Neural progenitor cell (in vitro differentiated cells): ENCODE results near the gene EIF2B2. TPM values are rescaled to one million over a fixed set of nuclear protein-coding genes. Genes with fewer than 3 reads are reported as not detected.

ENCODE experiments used
- DNase-seq: peaks from one replicate; pipeline ENCODE4 v3.0.0-alpha.2; 2016; ENCODE audit warnings: low spot score
- H2AFZ ChIP-seq: fragments of 200-600 bp; sonication (generic); replicated peaks from 2 replicates; pipeline ENCODE4 v1.6.1; 2016; ENCODE audit warnings: antibody characterized with exemption
- H3F3A ChIP-seq: fragments of 200-600 bp; sonication (generic); 2 replicates; pipeline ENCODE4 v1.6.1; 2016; ENCODE audit warnings: antibody characterized with exemption, low read depth
- H3K27ac ChIP-seq: fragments of 200-600 bp; sonication (generic); 2 replicates; pipeline ENCODE4 v1.5.1; 2016; ENCODE audit warnings: mild to moderate bottlenecking
- H3K27me3 ChIP-seq: fragments of 200-600 bp; sonication (generic); 2 replicates; pipeline ENCODE4 v1.6.1; 2016; ENCODE audit warnings: mild to moderate bottlenecking, moderate library complexity
- H3K36me3 ChIP-seq: fragments of 200-600 bp; sonication (generic); 2 replicates; pipeline ENCODE4 v1.5.1; 2016
- H3K4me1 ChIP-seq: fragments of 200-600 bp; sonication (generic); 2 replicates; pipeline ENCODE4 v1.6.1; 2016; ENCODE audit warnings: mixed run types
- H3K4me2 ChIP-seq: fragments of 200-600 bp; sonication (generic); 2 replicates; pipeline ENCODE4 v1.6.1; 2016
- H3K4me3 ChIP-seq: fragments of 200-600 bp; sonication (generic); 2 replicates; pipeline ENCODE4 v1.5.1; 2016
- H3K79me2 ChIP-seq: fragments of 200-600 bp; sonication (generic); 2 replicates; pipeline ENCODE4 v1.6.1; 2016; ENCODE audit warnings: low read depth
- H3K9ac ChIP-seq: fragments of 200-600 bp; sonication (generic); 2 replicates; pipeline ENCODE4 v1.6.1; 2016
- H3K9me3 ChIP-seq: fragments of 200-600 bp; sonication (generic); 2 replicates; pipeline ENCODE4 v1.5.1; 2016; ENCODE audit warnings: low read depth
- H4K20me1 ChIP-seq: fragments of 200-600 bp; sonication (generic); 2 replicates; pipeline ENCODE4 v1.6.1; 2016; ENCODE audit warnings: low read depth
- H3K27ac Mint-ChIP-seq: 3 replicates; pipeline ENCODE4 v1.8.0; 2021; ENCODE audit warnings: mixed read lengths
- H3K27me3 Mint-ChIP-seq: 2 replicates; pipeline ENCODE4 v1.8.0; 2022; ENCODE audit warnings: low read depth, mild to moderate bottlenecking, inconsistent platforms, moderate library complexity, mixed read lengths; ENCODE audit not compliant: insufficient read depth
- H3K36me3 Mint-ChIP-seq: 3 replicates; pipeline ENCODE4 v1.8.0; 2021; ENCODE audit warnings: mixed read lengths
- H3K4me1 Mint-ChIP-seq: 3 replicates; pipeline ENCODE4 v1.8.0; 2021; ENCODE audit warnings: mixed read lengths
- H3K4me3 Mint-ChIP-seq: 3 replicates; pipeline ENCODE4 v1.8.0; 2021; ENCODE audit warnings: mild to moderate bottlenecking, moderate library complexity, mixed read lengths
- H3K9me3 Mint-ChIP-seq: 3 replicates; pipeline ENCODE4 v1.8.0; 2020; ENCODE audit warnings: mixed read lengths
- EZH2 ChIP-seq: fragments of 200-600 bp; sonication (generic); IDR thresholded peaks from 2 replicates; pipeline ENCODE4 v1.6.1; 2017; ENCODE audit warnings: antibody characterized with exemption, mild to moderate bottlenecking, moderate library complexity
- EZH2phosphoT487 ChIP-seq: fragments of 200-600 bp; sonication (generic); IDR thresholded peaks from 2 replicates; pipeline ENCODE4 v1.6.1; 2017; ENCODE audit warnings: antibody characterized with exemption
- total RNA-seq: library from RNA; depleted of rRNA; stranded (reverse); fragments of >200 nt; gene quantifications from 2 replicates; pipeline ENCODE4 v1.2.3, GENCODE V29; 2015; ENCODE audit warnings: low replicate concordance
- TF ChIP-seq, protein P1 (sequence below): fragments of 200-600 bp; sonication (generic); IDR thresholded peaks from 2 replicates; pipeline ENCODE4 v1.5.1; 2017; ENCODE audit warnings: antibody characterized with exemption, mild to moderate bottlenecking

EIF2B2 gene
- total RNA-seq, 1 donor from 2014 or later = 26.9 TPM

DNA sequence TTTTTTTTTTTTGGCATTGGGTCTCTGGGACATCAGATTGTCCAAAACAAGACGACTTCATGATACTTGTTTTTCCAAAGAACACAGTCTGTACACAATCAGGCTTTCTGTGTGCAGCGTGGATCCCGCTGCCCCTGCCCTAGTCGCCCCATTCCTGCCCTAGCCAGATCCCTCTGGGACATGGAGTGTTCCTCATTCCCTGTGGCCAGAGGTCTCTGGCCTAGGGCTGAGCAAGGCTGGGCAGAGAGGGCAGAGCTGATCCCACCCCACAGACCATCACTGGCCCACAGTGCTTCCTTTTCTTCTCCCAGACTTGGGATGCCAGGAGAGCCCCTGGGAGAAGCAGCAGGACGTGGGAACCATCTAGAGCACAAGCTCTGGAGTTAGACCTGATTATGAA is 20.9 kb upstream of the EIF2B2 start:
- H3K4me1 Mint-ChIP-seq = peaks cover 51% of the 10 kb centered on the region
- no peaks in the 10 kb centered on the region for H3K9me3 Mint-ChIP-seq
- Histone ChIP-seq H3K9ac (no peak overlapping the region), H3K4me2 (no peak overlapping the region), H3K27ac (no peak overlapping the region), H3K4me3 (no peak overlapping the region), H3K9me3 (no peaks in the 10 kb centered on the region), H4K20me1 (peaks cover 11% of the 10 kb centered on the region), H3F3A (peaks cover 23% of the 10 kb centered on the region), H3K4me1 (peaks cover 35% of the 10 kb centered on the region), H2AFZ (no peak overlapping the region), H3K79me2 (no peaks in the 10 kb centered on the region), H3K27me3 (peaks cover 25% of the 10 kb centered on the region), H3K36me3 (no peaks in the 10 kb centered on the region)
- H3K27ac Mint-ChIP-seq = no peak overlapping the region
- peaks cover 16% of the 10 kb centered on the region for H3K27me3 Mint-ChIP-seq
- TF ChIP-seq EZH2phosphoT487 (no peak), EZH2 (no peak)
- TF ChIP-seq, protein P1, sequence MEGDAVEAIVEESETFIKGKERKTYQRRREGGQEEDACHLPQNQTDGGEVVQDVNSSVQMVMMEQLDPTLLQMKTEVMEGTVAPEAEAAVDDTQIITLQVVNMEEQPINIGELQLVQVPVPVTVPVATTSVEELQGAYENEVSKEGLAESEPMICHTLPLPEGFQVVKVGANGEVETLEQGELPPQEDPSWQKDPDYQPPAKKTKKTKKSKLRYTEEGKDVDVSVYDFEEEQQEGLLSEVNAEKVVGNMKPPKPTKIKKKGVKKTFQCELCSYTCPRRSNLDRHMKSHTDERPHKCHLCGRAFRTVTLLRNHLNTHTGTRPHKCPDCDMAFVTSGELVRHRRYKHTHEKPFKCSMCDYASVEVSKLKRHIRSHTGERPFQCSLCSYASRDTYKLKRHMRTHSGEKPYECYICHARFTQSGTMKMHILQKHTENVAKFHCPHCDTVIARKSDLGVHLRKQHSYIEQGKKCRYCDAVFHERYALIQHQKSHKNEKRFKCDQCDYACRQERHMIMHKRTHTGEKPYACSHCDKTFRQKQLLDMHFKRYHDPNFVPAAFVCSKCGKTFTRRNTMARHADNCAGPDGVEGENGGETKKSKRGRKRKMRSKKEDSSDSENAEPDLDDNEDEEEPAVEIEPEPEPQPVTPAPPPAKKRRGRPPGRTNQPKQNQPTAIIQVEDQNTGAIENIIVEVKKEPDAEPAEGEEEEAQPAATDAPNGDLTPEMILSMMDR = no peak
- no peak overlapping the region for H3K4me3 Mint-ChIP-seq
- DNase-seq = no peak
- no peaks in the 10 kb centered on the region for H3K36me3 Mint-ChIP-seq

DNA sequence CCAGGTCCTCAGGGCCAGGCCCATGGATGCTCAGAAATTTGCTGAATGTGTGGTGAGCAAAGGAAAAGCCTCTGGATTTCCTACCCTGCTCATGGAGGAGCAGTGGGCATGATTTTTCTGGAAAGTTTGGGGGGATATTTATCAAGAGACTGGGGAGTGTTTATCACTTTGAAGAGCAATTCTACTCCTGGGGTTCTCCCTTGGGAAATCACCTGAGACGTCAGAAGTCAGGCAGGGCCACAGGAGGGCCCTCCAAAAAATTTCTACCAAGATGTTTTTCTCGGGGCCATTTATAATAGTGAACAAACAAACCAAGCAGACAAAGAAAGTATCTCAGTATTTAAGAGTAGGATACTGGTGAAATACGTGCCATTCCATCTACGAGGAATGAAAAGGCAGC is 20.1 kb upstream of the EIF2B2 start:
- Histone ChIP-seq H3K9ac (no peak overlapping the region), H3K4me1 (peaks cover 35% of the 10 kb centered on the region), H2AFZ (no peak overlapping the region), H3K4me2 (no peak overlapping the region), H3K4me3 (no peak overlapping the region), H3K36me3 (no peaks in the 10 kb centered on the region), H3K27me3 (peaks cover 25% of the 10 kb centered on the region), H3K27ac (no peak overlapping the region), H4K20me1 (peaks cover 11% of the 10 kb centered on the region), H3F3A (peaks cover 23% of the 10 kb centered on the region), H3K79me2 (no peaks in the 10 kb centered on the region), H3K9me3 (no peaks in the 10 kb centered on the region)
- H3K36me3 Mint-ChIP-seq = no peaks in the 10 kb centered on the region
- no peaks in the 10 kb centered on the region for H3K9me3 Mint-ChIP-seq
- no peak for DNase-seq
- H3K27me3 Mint-ChIP-seq = peaks cover 16% of the 10 kb centered on the region
- peaks cover 48% of the 10 kb centered on the region for H3K4me1 Mint-ChIP-seq
- TF ChIP-seq EZH2 (no peak), EZH2phosphoT487 (no peak)
- TF ChIP-seq, protein P1 = no peak
- H3K27ac Mint-ChIP-seq = no peak overlapping the region
- no peak overlapping the region for H3K4me3 Mint-ChIP-seq

DNA sequence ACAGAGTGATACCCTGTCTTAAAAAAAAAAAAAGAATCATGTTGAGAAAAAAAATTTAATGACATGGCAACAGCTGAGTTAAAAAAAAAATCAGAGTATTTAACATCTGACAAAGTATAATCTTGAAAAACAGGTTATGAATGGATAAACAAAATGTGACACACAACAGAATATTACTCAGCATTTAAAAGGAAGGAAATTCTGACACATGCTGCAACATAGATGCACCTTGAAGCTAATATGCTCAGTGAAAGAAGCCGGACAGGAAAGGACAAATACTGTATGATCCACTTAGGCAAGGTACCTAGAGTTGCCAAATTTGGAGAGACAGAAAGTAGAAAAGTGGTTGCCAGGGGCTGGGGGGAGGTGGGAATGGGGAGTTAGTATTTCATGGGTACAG is 19.4 kb upstream of the EIF2B2 start:
- no peak for TF ChIP-seq EZH2phosphoT487
- TF ChIP-seq, protein P1 = no peak
- no peak for TF ChIP-seq EZH2
- no peaks in the 10 kb centered on the region for H3K9me3 ChIP-seq
- H3K4me2 ChIP-seq = no peak overlapping the region
- no peak overlapping the region for H3K4me3 ChIP-seq
- no peak for DNase-seq
- Mint-ChIP-seq H3K27me3 (peaks cover 14% of the 10 kb centered on the region), H3K4me1 (peaks cover 44% of the 10 kb centered on the region), H3K4me3 (no peak overlapping the region), H3K36me3 (no peaks in the 10 kb centered on the region), H3K27ac (peak overlapping the region; percentile 30), H3K9me3 (no peaks in the 10 kb centered on the region)
- no peak overlapping the region for H3K27ac ChIP-seq
- peaks cover 29% of the 10 kb centered on the region for H3K4me1 ChIP-seq
- peaks cover 23% of the 10 kb centered on the region for H3F3A ChIP-seq
- H3K36me3 ChIP-seq = no peaks in the 10 kb centered on the region
- peaks cover 25% of the 10 kb centered on the region for H3K27me3 ChIP-seq
- peaks cover 11% of the 10 kb centered on the region for H4K20me1 ChIP-seq
- no peaks in the 10 kb centered on the region for H3K79me2 ChIP-seq
- H3K9ac ChIP-seq = no peak overlapping the region
- H2AFZ ChIP-seq = no peak overlapping the region
